ENCODE data around the gene GSTCD.

GSTCD gene

DNA sequence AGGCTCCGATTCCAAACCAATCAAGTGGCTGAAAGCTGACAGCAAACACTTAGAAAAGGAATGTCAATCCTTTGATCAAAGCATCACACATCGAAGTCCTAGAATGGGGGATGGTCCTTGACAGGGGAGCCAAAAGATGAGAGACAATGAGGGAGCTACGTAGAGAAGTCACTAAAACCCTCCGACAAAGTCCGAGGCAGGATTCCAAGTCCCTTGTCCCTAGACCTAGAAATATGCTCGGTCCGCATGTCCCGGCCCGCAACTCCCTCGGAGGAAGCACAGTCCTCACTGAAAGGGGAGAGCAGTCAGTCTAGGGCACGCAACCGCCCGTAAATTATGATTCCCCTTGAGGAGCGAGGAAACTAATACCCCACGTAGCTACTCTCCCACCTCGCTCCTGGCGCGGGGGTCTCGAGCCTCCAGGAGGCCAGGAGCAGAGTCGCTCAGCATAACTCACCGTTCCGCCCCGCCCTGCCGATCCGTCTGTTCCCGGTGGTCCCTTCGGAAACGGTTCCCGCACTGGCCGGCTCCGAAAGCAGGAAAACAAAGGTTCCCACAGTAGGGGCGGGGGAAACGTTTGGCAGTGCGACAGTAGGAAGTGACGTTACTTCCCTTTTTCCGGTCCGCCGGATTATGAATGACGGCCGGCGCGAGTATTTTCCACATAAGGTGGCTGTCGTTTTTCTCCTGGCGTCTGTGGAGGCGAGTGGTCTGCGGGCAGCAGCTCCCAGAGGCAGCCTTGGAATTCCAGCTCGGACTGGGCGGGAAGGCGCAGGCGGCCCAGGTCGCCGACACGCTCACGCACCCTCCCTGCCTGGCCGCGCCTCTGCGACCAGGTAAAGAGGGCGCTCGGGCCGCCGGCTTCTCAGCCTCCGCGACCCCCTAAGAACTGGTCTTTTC, at the start of gene GSTCD, which contains the start of gene INTS12 (continued):
- TF ChIP-seq ZFP69B (tag by site-specific recombination; IDR thresholded peaks at IDR 0.05) (peak; percentile 80), ZNF558 (tag by site-specific recombination; IDR thresholded peaks at IDR 0.05) (0 out of 2 replicates have a peak, but pooled peaks have one; percentile 74), ZNF560 (tag by site-specific recombination; IDR thresholded peaks at IDR 0.05; ENCODE audit: borderline replicate concordance) (no peak), ZNF433 (tag by site-specific recombination; IDR thresholded peaks at IDR 0.05; ENCODE audit: low read depth) (no peak), ZNF521 (tag by site-specific recombination; IDR thresholded peaks at IDR 0.05) (no peak), GLI2 (tag by site-specific recombination; IDR thresholded peaks at IDR 0.05; ENCODE audit: borderline replicate concordance, low read depth) (no peak), ZNF626 (tag by site-specific recombination; IDR thresholded peaks at IDR 0.05) (peak; percentile 92; the same call in 1 of the 2 replicates), ZNF416 (tag by site-specific recombination; IDR thresholded peaks at IDR 0.05) (0 out of 2 replicates have a peak, but pooled peaks have one; percentile 41), ZNF292 (tag by site-specific recombination; IDR thresholded peaks at IDR 0.05; ENCODE audit: borderline replicate concordance, low read depth) (no peak), SCRT2 (tag by site-specific recombination; IDR thresholded peaks at IDR 0.05) (no peak), ZNF660 (tag by site-specific recombination; IDR thresholded peaks at IDR 0.05) (peak; percentile 99), ZNF19 (tag by site-specific recombination; IDR thresholded peaks at IDR 0.05; ENCODE audit: low read depth) (no peak), ZNF394 (tag by site-specific recombination; IDR thresholded peaks at IDR 0.05; ENCODE audit: borderline replicate concordance) (peak; percentile 86), ZNF670 (tag by site-specific recombination; IDR thresholded peaks at IDR 0.05; ENCODE audit: low read depth) (no peak), ZNF830 (tag by site-specific recombination; IDR thresholded peaks at IDR 0.05; ENCODE audit: low read depth) (no peak), ZNF785 (tag by site-specific recombination; IDR thresholded peaks at IDR 0.05) (peak; percentile 72; the same call in 1 of the 2 replicates), KLF7 (tag by site-specific recombination; IDR thresholded peaks at IDR 0.05; ENCODE audit: borderline replicate concordance) (peak; percentile 97), KLF17 (tag by site-specific recombination; IDR thresholded peaks at IDR 0.05) (peak; percentile 98), ZNF114 (tag by site-specific recombination; IDR thresholded peaks at IDR 0.05) (no peak), SP7 (tag by site-specific recombination; IDR thresholded peaks at IDR 0.05) (peak; percentile 93), ZNF518A (tag by site-specific recombination; conservative IDR thresholded peaks at IDR 0.05; ENCODE audit: low read depth) (peak; percentile 77), ZNF701 (tag by site-specific recombination; IDR thresholded peaks at IDR 0.05) (no peak), ZNF155 (tag by site-specific recombination; IDR thresholded peaks at IDR 0.05) (no peak), ZNF530 (tag by site-specific recombination; IDR thresholded peaks at IDR 0.05; ENCODE audit: low read depth) (no peak), IKZF3 (tag by site-specific recombination; IDR thresholded peaks at IDR 0.05) (peak; percentile 100), ZNF239 (tag by site-specific recombination; IDR thresholded peaks at IDR 0.05) (peak; percentile 64; the same call in 1 of the 2 replicates), ZNF398 (tag by site-specific recombination; IDR thresholded peaks at IDR 0.05) (peak; percentile 48; the same call in 1 of the 2 replicates), ZNF311 (tag by site-specific recombination; IDR thresholded peaks at IDR 0.05; ENCODE audit: borderline replicate concordance) (no peak), ZNF555 (tag by site-specific recombination; conservative IDR thresholded peaks at IDR 0.05) (no peak)
- TF ChIP-seq, protein P1, sequence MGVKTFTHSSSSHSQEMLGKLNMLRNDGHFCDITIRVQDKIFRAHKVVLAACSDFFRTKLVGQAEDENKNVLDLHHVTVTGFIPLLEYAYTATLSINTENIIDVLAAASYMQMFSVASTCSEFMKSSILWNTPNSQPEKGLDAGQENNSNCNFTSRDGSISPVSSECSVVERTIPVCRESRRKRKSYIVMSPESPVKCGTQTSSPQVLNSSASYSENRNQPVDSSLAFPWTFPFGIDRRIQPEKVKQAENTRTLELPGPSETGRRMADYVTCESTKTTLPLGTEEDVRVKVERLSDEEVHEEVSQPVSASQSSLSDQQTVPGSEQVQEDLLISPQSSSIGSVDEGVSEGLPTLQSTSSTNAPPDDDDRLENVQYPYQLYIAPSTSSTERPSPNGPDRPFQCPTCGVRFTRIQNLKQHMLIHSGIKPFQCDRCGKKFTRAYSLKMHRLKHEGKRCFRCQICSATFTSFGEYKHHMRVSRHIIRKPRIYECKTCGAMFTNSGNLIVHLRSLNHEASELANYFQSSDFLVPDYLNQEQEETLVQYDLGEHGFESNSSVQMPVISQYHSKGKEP (tag by site-specific recombination; IDR thresholded peaks at IDR 0.05), result peak; percentile 71; the same call in 1 of the 2 replicates
